ENCODE results near the gene PPM1F. TPM values are rescaled to one million over a fixed set of nuclear protein-coding genes. Genes with fewer than 3 reads are reported as not detected.
"Not testable (repeated sequence)": the region's sequence is repeated elsewhere in the genome, so short reads cannot be mapped to it uniquely, and the experiment has no call there.

Gene PPM1F
- total RNA-seq, 1 donor: 90.8 TPM

DNA sequence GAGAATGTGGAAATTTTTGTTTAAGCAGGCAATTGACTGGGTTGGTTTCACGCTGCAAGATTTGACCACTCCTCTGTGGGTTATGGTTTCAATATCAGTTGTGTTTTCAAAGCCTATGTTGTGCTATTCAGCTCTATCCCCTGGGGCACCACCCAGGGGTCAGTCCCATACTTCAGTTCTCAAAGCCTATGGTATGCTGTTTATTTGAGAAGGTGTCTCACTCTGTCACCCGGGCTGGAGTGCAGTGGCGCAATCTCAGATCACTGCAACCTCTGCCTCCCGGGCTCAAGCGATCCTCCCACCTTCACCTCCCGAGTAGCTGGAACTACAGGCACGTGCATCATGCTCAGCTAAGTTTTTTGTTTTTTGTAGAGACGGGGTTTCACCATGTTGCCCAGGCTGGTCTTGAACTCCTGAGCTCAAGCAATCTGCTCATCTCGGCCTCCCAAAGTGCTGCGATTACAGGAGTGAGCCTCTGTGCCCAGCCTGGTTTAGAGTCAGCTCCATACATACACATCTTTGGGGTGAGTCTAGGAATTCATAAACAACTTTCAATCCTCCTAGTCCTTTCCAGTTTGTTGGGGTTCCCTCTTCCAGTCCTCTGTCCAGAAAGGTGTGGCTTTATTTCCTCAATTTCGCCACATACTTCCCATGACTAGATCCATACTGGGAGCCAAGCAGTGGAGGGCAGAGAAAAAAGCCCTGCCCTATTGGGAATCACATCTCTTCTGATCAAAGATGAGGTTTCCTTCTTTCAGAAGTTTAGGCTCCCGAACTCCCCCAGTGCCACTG is 50.2 kb downstream of the PPM1F start:
- DNase-seq (ENCODE audit: low read depth in 2 of 3, low spot score in 2 of 3): no peak

DNA sequence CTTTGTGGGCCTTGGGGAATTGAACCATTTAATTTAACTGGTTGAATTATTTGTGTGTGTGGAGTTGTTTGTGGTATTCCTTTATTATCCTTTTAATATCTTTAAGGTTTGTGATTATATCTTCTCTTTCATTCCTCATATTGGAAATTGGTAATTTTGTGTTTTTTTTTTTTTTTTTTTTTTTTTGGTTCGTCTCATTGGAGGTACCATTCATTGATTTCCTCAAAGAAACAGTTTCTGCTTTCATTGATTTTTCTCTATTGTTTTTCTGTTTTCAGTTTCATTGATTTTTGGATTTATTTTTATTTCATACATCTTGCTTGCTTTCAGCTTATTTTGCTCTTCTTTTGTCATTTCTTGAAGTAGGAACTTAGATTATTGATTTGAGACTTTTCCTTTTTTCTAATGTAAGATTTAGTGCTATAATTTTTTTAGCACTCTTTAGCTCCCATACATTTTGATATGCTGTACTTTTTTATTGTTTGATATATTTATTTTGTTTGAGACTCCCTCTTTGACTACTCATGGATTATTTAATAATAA is 54.2 kb downstream of the PPM1F start:
- DNase-seq (ENCODE audit: low read depth in 2 of 3, low spot score in 2 of 3): no peak

DNA sequence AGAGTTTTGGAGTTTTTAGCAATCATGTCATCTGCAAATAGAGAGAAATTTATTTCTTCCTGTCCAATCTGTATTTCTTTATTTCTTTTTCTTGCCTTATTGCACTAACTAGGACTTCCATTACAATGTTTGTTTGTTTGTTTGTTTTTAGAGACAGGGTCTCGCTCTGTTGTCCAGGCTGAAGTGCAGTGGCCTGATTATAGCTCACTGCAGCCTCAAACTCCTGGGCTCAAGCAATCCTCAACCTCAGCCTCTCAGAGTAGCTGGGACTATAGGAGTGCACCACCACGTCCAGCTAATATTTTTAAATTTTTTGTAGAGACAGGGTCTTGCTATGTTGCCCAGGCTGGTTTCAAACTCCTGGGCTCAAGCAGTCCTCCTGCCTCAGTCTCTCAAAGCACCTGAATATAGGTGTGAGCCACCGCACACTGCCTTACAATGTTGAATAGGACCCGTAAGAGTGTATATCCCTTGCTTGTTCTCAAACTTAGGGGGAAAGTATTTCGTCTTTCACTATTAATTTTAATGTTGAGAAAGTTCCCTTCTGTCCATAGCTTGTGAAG is 55.6 kb downstream of the PPM1F start:
- no peak for DNase-seq (ENCODE audit: low read depth in 2 of 3, low spot score in 2 of 3)

DNA sequence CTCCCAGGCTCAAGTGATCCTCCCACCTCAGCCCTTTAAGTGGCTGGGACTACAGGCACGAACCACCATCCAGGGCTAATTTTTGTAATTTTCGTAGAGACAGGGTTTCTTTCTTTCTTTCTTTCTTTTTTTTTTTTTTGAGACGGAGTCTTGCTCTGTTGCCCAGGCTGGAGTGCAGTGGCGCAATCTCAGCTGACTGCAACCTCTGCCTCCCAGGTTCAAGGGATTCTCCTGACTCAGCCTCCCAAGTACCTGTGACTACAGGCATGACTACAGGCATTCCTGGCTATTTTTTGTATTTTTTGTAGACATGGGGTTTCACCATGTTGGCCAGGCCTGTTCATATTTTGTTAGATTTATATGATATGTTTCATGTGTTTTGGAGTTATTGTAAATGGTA is 56.4 kb downstream of the PPM1F start:
- not testable (repeated sequence) for DNase-seq (ENCODE audit: low read depth in 2 of 3, low spot score in 2 of 3)

DNA sequence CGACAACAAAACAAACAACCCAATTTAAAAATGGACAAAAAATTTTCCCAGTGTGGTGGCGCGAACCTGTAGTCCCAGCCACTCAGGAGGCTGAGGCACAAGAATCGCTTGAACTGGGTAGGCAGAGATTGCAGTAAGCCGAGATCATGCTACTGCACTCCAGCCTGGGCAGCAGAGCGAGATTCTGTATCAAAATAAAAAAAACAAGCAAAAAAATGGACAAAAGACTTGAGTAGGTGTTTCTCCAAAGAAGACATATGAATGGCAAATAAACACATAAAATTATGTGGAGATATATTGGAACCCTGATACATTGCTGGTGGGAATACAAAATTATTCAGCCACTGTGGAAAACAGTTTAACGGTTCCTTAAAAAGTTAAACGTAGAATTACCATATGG is 57.8 kb downstream of the PPM1F start:
- no peak for DNase-seq (ENCODE audit: low read depth in 2 of 3, low spot score in 2 of 3)

DNA sequence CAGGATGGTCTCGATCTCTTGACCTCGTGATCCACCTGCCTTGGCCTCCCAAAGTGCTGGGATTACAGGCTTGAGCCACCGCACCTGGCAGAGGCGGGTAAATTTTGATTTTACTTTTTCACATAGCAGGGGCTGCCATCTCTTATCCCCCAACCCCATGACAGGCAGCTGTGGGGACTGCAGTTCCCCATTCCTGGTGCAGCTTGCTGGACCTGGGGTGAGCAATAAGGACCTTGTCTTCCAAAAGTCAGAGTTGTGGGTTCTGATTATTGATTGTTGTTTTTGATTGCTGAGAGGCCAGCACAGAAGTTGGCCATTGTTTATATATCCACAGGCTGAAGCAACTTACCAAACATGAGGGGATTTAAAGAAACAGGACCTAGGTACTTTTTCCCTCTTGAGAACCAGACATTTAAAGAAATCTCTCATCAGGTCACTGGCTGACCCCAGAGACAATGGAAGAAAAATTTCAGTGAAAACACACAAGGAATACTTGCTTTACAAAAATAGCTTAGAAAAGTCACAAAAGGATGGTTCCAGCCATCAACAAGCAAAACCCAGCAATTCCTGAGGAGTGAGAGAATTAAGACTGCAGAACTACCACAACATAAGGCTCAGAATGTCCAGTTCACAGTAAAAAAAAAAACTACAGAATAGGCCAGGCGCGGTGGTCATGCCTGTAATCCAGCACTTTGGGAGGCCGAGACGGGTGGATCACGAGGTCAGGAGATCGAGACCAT is 63.2 kb downstream of the PPM1F start:
- no peak for DNase-seq (ENCODE audit: low read depth in 2 of 3, low spot score in 2 of 3)

DNA sequence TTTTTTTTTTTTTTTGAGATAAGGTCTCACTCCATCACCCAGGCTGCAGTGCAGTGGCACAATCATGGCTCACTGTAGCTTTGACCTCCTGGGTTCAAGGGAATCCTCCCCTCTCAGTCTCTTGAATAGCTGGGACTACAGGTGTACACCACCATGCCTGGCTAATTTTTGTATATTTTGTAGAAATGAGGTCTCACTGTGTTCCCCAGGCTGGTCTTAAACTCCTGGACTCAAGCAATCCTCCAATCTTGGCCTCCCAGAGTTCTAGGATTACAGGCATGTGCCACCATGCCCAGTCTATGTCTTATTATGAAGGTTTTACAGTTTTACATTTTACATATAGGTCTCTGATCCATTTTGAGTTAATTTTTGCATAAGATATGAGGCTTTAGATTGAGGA is 64.8 kb downstream of the PPM1F start:
- DNase-seq (ENCODE audit: low read depth in 2 of 3, low spot score in 2 of 3): no peak

DNA sequence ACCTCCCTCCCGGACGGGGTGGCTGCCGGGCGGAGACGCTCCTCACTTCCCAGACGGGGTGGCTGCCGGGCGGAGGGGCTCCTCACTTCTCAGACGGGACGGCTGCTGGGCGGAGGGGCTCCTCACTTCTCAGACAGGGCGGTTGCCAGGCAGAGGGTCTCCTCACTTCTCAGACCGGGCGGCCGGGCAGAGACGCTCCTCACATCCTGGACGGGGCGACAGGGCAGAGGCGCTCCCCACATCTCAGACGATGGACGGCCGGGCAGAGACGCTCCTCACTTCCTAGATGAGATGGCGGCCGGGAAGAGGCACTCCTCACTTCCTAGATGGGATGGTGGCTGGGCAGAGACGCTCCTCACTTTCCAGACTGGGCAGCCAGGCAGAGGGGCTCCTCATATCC is 68.7 kb downstream of the PPM1F start:
- DNase-seq (ENCODE audit: low read depth in 2 of 3, low spot score in 2 of 3): not testable (repeated sequence)

DNA sequence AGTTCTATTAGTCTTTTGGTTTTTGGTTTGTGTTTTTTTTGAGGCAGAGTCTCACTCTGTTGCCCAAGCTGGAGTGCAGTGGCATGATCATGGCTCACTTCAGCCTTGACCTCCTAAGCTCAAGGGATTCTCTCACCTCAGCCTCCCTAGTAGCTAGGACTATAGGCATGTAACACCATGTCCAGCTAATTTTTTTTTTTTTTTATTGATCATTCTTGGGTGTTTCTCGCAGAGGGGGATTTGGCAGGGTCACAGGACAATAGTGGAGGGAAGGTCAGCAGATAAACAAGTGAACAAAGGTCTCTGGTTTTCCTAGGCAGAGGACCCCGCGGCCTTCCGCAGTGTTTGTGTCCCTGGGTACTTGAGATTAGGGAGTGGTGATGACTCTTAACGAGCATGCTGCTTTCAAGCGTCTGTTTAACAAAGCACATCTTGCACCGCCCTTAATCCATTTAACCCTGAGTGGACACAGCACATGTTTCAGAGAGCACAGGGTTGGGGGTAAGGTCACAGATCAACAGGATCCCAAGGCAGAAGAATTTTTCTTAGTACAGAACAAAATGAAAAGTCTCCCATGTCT is 69.8 kb downstream of the PPM1F start:
- DNase-seq (ENCODE audit: low read depth in 2 of 3, low spot score in 2 of 3): not testable (repeated sequence)

DNA sequence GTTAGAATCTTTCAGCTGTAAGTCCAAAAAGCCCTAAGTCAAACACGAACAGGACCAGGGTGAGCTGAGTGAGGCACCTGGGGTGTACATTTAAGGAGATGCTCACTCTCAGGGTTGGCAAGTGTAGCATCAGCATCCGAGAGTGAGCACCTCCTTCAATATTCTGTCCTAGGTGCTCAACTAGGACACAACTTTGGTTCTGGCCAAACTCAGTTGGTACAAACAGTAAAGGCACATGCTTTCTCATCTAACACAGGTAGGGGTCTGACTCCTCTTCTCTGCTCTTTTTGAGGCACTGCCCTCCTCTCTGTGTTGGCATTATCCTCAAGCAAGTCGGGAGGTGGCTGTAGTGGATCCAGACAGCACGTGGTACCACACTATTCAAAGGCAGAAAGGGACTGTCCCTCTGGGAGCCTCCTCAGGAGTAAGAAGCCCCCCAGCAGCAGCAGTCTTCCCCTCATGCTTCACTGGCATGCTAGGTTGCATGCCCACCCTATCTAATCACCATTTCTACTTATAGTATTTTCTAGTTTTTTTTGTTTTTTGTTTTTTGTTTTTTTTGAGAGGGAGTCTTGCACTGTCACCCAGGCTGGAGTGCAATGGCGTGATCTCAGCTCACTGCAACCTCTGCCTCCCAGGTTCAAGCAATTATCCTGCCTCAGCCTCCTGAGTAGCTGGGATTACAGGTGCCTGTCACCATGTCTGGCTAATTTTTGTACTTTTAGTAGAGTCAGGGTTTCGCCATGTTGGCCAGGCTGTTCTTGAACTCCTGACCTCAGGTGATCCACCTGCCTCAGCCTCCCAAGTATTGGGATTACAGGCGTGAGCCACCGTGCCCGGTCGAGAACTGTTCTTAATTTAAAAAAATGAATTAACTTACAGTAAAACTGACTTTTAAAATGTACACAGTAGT is 70.6 kb downstream of the PPM1F start:
- DNase-seq (ENCODE audit: low read depth in 2 of 3, low spot score in 2 of 3): no peak

DNA sequence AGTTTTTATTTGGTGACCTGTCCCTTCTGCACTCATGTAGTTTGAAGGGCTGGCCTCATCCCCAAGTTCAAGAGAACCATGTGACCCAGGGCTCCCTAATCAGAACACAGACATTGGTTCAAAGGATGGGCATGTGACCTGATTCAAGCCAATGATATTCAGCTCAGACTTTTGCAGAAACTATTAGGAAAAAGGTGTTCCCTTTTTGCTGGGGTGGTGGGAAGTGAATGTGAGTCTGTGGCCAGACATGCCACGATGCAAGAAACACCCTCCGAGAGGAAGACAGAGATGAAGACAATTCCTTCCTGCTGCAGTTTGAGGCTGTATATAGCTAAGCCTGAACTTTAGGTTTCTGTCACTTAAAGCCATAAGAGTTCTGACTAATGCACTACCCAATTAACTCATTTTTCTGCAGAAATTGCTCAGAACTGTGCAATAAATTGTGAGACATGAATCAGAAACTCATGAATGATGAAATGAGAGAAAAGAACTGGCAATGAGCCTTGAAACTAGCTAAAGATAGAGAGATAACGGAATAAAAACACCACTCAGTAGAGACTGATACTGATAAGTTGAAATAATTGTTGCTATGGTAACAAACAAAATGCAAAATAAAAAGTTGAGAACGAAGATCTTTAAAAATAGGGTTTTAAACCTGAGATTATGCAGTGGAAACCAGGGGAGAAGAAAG is 76.0 kb downstream of the PPM1F start:
- DNase-seq (ENCODE audit: low read depth in 2 of 3, low spot score in 2 of 3): peak in 2 of 3 donors; percentile 20 to 49

DNA sequence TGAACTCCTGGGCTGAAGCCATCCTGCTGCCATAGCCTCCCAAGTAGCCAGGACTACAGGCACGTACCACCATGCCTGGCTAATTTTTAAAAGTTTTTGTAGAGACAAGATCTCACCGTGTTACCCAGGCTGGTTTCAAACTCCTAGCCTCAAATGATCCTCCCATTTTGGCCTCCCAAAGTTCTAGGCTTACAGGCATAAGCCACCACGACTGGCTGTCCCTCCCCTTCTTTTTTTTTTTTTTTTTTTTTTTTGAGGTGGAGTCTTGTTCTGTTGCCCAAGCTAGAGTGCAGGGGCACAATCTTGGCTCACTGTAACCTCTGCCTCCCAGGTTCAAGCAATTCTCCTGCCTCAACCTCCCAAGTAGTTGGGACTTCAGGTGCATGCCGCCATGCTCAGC is 77.7 kb downstream of the PPM1F start:
- DNase-seq (ENCODE audit: low read depth in 2 of 3, low spot score in 2 of 3): not testable (repeated sequence)

DNA sequence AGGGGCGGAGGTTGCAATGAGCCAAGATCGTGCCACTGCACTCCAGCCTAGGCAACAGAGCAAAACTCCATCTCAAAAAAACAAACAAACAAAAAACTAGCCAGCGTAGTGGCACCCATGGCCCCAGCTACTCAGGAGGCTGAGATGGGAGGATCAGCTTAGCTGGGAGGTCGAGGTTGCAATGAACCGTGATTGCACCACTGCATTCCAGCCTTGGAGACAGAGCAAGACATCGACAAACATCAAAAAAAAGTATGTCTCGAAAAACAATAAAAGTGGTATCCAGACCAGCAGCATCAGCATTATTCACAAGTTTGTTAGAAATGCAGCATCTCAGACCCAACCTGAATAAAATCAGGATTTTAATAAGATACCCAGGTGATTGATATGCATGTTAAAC is 79.0 kb downstream of the PPM1F start:
- no peak for DNase-seq (ENCODE audit: low read depth in 2 of 3, low spot score in 2 of 3)

DNA sequence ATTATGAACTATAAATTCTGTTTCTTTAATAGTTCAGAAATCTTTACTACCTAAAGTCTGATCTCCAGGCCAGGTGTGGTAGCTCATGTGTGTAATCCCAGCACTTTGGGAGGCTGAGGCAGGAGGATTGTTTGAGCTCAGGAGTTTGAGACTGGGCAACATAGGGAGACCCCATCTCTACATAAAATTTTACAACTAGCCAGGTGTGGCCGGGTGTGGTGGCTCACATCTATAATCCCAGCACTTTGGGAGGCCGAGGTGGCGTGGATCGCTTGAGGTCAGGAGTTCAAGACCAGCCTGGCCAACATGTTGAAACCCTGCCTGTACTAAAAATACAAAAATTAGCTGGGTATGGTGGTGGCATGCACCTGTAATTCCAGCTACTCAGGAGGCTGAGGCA is 79.9 kb downstream of the PPM1F start:
- DNase-seq (ENCODE audit: low read depth in 2 of 3, low spot score in 2 of 3): not testable (repeated sequence)

Other genes starting within 250 kb of the PPM1F start
- 11.8 TPM for gene YPEL1, start 217.1 kb downstream of the PPM1F start, total RNA-seq
- 38.8 TPM for gene MAPK1, start 85.2 kb downstream of the PPM1F start, total RNA-seq
- 39.0 TPM for gene TOP3B, start 29.9 kb upstream of the PPM1F start, total RNA-seq